Hepatocyte (in vitro differentiated cells): ENCODE measurements around the gene NKX6-1. TPM values are rescaled to one million over a fixed set of nuclear protein-coding genes. Genes with fewer than 3 reads are reported as not detected.
A peak's percentile ranks its signal among the peaks of the same experiment; 100 is the strongest.

ENCODE experiments used
- DNase-seq: peaks from one replicate; pipeline ENCODE4 v3.0.0-alpha.2; 2016; ENCODE audit warnings: low spot score
- H2AFZ ChIP-seq: fragments of 200-600 bp; sonication (generic); 2 replicates; pipeline ENCODE4 v1.6.0; 2016; ENCODE audit warnings: antibody characterized with exemption, mild to moderate bottlenecking
- H3K27ac ChIP-seq: fragments of 200-600 bp; sonication (generic); 2 replicates; pipeline ENCODE4 v1.5.1; 2016; ENCODE audit warnings: mild to moderate bottlenecking
- H3K27me3 ChIP-seq: fragments of 200-600 bp; sonication (generic); 2 replicates; pipeline ENCODE4 v1.6.1; 2016
- H3K36me3 ChIP-seq: fragments of 200-600 bp; sonication (generic); replicated peaks from 2 replicates; pipeline ENCODE4 v1.5.1; 2016; ENCODE audit warnings: low read depth; ENCODE audit not compliant: insufficient read depth
- H3K4me1 ChIP-seq: fragments of 200-600 bp; sonication (generic); 2 replicates; pipeline ENCODE4 v1.5.1; 2016; ENCODE audit warnings: mild to moderate bottlenecking, moderate library complexity; ENCODE audit not compliant: insufficient read depth
- H3K4me2 ChIP-seq: fragments of 200-600 bp; sonication (generic); 2 replicates; pipeline ENCODE4 v1.6.0; 2016
- H3K4me3 ChIP-seq: fragments of 200-600 bp; sonication (generic); 2 replicates; pipeline ENCODE4 v1.5.1; 2016; ENCODE audit warnings: mild to moderate bottlenecking
- H3K79me2 ChIP-seq: fragments of 200-600 bp; sonication (generic); 2 replicates; pipeline ENCODE4 v1.6.0; 2017; ENCODE audit warnings: mild to moderate bottlenecking
- H3K9me2 ChIP-seq: fragments of 200-600 bp; sonication (generic); replicated peaks from 2 replicates; pipeline ENCODE4 v1.6.0; 2017; ENCODE audit warnings: mild to moderate bottlenecking; ENCODE audit not compliant: insufficient read depth
- H3K9me3 ChIP-seq: fragments of 200-600 bp; sonication (generic); 2 replicates; pipeline ENCODE4 v1.5.1; 2016; ENCODE audit warnings: low read depth, mild to moderate bottlenecking
- H4K20me1 ChIP-seq: fragments of 200-600 bp; sonication (generic); 2 replicates; pipeline ENCODE4 v1.6.0; 2016; ENCODE audit warnings: mild to moderate bottlenecking; ENCODE audit not compliant: insufficient read depth, poor library complexity, severe bottlenecking
- CTCF ChIP-seq: fragments of 200-600 bp; sonication (generic); IDR thresholded peaks from 2 replicates; pipeline ENCODE4 v1.5.1; 2016; ENCODE audit warnings: antibody characterized with exemption, mild to moderate bottlenecking; ENCODE audit not compliant: poor library complexity
- EZH2 ChIP-seq: fragments of 200-600 bp; sonication (generic); IDR thresholded peaks from 2 replicates; pipeline ENCODE4 v1.6.1; 2016; ENCODE audit warnings: antibody characterized with exemption, mild to moderate bottlenecking, borderline replicate concordance
- EZH2phosphoT487 ChIP-seq: fragments of 200-600 bp; sonication (generic); IDR thresholded peaks from one replicate; pipeline ENCODE4 v1.6.1; 2018; ENCODE audit warnings: antibody characterized with exemption, mild to moderate bottlenecking, low read depth, moderate library complexity; ENCODE audit not compliant: unreplicated experiment, severe bottlenecking
- WGBS: methylation state at CpG from one replicate; pipeline ENCODE4 v1.1.6; 2016; ENCODE audit warnings: low lambda C conversion rate; ENCODE audit errors: missing lambda C conversion rate; 5-methylcytosine and 5-hydroxymethylcytosine counted together
- polyA plus RNA-seq: library from polyadenylated mRNA; unstranded; fragments of >200 nt; fragmentation: Nextera tagmentation; extraction: Ambion mirVana; gene quantifications from 2 replicates; pipeline ENCODE4 v1.2.1, GENCODE V29; 2016
- total RNA-seq: library from RNA; depleted of rRNA; stranded (reverse); fragments of >200 nt; gene quantifications from 2 replicates; pipeline ENCODE4 v1.2.3, GENCODE V29; 2014

NKX6-1 gene
- total and polyA plus RNA-seq, 2 experiments from 2014 or later = not detected

- H3K27ac ChIP-seq = no peak overlapping the region
- H3K36me3 ChIP-seq = no peaks in the 10 kb centered on the region
- no peaks in the 10 kb centered on the region for H3K9me2 ChIP-seq
- no peak overlapping the region for H3K4me3 ChIP-seq
- no peak overlapping the region for H2AFZ ChIP-seq
- peak; percentile 87 for DNase-seq
- H4K20me1 ChIP-seq = no peaks in the 10 kb centered on the region
- peaks cover 89% of the 10 kb centered on the region for H3K27me3 ChIP-seq
- WGBS = 10% methylated on average over 19 of the region's 19 CpGs
- peaks cover 5% of the 10 kb centered on the region for H3K4me1 ChIP-seq
- H3K79me2 ChIP-seq = no peaks in the 10 kb centered on the region
- TF ChIP-seq EZH2phosphoT487 (peak; percentile 71), CTCF (peak; percentile 87), EZH2 (peak; percentile 21)
- H3K9me3 ChIP-seq = no peaks in the 10 kb centered on the region
- H3K4me2 ChIP-seq = no peak overlapping the region
Observed at GRCh38 chr4:84503495-84504437, 4.7 kb upstream of the NKX6-1 start.

- Histone ChIP-seq H2AFZ (no peak overlapping the region), H3K4me2 (no peak overlapping the region), H4K20me1 (no peaks in the 10 kb centered on the region), H3K4me1 (peaks cover 13% of the 10 kb centered on the region), H3K36me3 (no peaks in the 10 kb centered on the region), H3K27me3 (peaks cover 91% of the 10 kb centered on the region), H3K9me3 (no peaks in the 10 kb centered on the region), H3K9me2 (no peaks in the 10 kb centered on the region), H3K79me2 (no peaks in the 10 kb centered on the region), H3K4me3 (no peak overlapping the region), H3K27ac (no peak overlapping the region)
- TF ChIP-seq EZH2 (peak; percentile 35), EZH2phosphoT487 (no peak)
- no peak for DNase-seq
- 5% methylated on average over 18 of the region's 18 CpGs for WGBS
Observed at GRCh38 chr4:84502955-84503373, 3.9 kb upstream of the NKX6-1 start.

- Histone ChIP-seq H3K36me3 (no peaks in the 10 kb centered on the region), H3K27ac (no peak overlapping the region), H3K9me2 (no peaks in the 10 kb centered on the region), H3K4me3 (no peak overlapping the region), H3K27me3 (peaks cover 91% of the 10 kb centered on the region), H3K4me1 (peaks cover 15% of the 10 kb centered on the region), H3K9me3 (no peaks in the 10 kb centered on the region), H3K79me2 (no peaks in the 10 kb centered on the region), H3K4me2 (no peak overlapping the region), H2AFZ (no peak overlapping the region), H4K20me1 (no peaks in the 10 kb centered on the region)
- WGBS = 11% methylated on average over 14 of the region's 14 CpGs
- TF ChIP-seq EZH2 (peak; percentile 91), EZH2phosphoT487 (peak; percentile 78), CTCF (no peak)
- DNase-seq = no peak
Observed at GRCh38 chr4:84502333-84502954, 3.4 kb upstream of the NKX6-1 start.

GRCh38 chr4:84501721-84502267, 2.7 kb upstream of the NKX6-1 start:
- H3K4me1 ChIP-seq = peaks cover 15% of the 10 kb centered on the region
- no peak overlapping the region for H3K4me3 ChIP-seq
- no peak overlapping the region for H3K27ac ChIP-seq
- no peak for TF ChIP-seq CTCF
- TF ChIP-seq EZH2phosphoT487 = peak; percentile 32
- TF ChIP-seq EZH2 = peak; percentile 98
- H3K27me3 ChIP-seq = peaks cover 91% of the 10 kb centered on the region
- no peaks in the 10 kb centered on the region for H3K36me3 ChIP-seq
- H3K9me3 ChIP-seq = no peaks in the 10 kb centered on the region
- 4% methylated on average over 33 of the region's 33 CpGs for WGBS
- no peak overlapping the region for H3K4me2 ChIP-seq
- H3K79me2 ChIP-seq = no peaks in the 10 kb centered on the region
- no peak for DNase-seq
- no peaks in the 10 kb centered on the region for H3K9me2 ChIP-seq
- no peak overlapping the region for H2AFZ ChIP-seq
- H4K20me1 ChIP-seq = no peaks in the 10 kb centered on the region
